ENCODE measurements around the gene SLC22A23.

SLC22A23 gene

DNA sequence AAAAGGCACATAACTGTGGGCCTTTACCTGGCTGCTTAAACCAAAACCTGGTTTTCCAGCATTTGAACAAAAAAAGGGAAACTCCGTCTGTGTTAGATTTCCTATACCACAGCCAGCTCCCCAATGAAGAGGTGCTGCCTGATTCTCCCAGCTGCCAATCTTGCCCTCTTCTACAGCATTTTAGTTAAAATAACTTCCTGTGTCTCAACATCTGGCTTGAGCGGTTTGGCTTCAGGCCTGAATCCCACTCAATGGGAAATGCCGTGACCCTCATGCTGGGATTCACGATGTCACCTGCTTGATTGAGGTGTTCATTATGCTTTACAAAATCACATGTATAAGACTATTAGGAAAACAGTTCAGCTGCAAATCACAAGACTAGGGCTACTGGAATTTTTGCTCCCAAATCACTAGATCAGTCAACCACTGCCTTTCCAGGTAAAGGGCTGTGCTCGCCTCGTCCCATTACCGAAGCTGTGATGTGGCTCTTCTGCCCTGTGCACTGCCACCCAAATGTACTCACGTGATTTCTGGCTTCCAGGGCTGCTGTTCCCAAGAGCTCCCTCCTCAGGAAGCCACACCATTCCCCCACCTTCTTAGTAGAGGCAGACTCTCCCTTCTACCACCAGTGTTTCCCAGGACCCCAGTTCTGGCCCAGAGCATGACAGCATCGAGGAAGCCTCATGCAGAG, 103.5 kb downstream of the SLC22A23 start:
- DNase-seq (ENCODE audit: low read depth in 2 of 2) = no peak

DNA sequence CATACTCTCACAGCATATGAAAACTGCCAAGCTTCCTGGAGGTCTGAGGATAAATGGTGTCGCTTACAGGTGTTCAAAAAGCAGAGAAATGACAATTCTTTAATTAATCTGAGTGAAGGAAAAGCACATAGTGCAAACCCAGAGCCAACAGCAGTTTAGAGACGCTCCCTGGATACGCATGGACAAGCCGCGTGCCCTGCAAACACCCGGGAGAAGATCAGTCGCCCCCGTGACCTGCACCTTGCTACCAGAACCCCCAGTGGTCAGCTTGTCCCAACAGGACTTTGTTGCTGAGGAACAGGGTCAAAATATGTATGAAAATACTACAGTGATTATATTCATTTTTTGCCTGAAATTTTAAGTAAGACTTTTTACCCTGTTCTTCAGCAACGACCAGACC, 104.2 kb downstream of the SLC22A23 start:
- DNase-seq (ENCODE audit: low read depth in 2 of 2) = no peak

DNA sequence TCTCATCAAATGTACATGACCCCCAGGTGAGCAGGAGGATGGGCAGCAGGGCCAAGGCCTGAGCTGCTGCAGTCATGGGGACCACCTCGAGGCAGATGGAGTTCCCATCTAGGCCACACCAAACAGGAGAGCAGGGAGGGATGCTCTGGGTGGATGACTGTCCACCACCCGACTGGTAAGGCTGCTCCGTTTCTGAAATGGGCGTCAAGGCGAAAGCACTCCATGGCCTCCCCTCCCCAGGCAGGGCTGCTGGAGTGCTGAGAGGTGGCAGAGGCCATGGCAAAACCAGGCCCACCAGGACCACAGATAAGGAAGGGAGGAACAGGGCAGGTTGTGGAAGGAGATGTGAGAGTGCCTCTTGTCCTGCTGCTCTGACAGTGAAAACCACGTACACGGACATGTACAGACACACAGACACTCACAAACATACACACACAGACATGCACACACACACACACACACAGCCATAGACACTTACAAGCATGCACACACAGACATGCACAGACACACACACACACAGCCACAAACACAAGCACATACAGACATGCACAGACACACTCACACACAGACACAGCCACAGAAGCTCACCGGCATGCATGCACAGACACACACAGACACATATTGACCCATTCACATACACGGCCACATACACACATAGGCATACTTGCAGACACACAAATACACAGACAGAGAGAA, 104.9 kb downstream of the SLC22A23 start:
- no peak for DNase-seq (ENCODE audit: low read depth in 2 of 2)

DNA sequence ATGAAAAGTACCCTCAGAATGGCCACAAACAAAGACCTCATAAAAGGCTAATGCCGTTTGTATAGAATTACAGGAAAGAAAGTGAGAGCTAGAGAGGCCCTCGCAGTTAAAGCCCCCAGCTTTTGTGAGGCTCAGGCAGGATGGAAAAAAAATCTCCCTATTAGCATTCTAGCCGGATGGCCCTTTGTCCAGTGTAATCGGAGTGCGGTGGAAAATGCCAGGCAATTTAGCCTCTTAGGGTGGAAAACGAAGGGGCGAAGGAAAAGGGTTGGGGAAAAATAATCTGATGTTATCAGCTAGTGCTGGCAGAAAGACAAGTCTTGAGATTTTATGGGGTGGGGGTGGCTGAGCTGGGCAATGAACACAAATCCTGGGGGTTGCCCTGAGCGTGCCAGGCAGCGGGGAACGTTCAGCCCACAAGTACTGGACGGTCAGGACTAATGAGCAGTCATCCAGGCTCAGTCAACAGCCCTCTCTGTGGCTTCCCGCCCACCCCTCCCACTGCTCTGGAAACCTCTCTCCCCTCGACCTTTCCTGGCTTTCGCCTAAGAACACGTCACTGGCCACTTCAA, 105.7 kb downstream of the SLC22A23 start:
- no peak for DNase-seq (ENCODE audit: low read depth in 2 of 2)

DNA sequence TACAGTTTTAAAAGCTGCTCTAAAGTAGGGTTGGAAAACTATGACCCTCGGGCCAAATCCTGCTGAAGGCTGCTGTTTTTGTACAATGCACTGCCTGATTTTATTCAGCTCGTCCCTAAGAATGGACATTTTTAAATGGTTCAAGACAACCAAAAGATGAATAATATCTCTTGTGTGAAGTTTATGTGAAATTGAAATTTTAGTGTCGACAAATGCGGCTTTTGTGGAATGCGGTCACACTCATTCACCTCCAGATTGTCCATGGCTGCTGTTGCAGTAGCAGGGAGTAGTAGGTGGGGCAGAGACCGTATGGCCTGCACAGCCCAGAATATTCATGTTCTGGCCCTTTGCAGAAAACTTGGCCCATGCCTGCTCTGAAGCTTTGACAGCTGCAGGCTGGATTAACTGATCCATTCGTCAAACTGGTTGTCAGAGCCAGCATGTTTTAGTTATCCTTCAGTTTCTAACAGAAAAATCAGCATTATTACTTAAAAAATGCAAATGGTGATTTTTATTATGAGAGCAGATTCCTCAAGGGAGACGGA, 106.5 kb downstream of the SLC22A23 start:
- DNase-seq (ENCODE audit: low read depth in 2 of 2) = no peak

DNA sequence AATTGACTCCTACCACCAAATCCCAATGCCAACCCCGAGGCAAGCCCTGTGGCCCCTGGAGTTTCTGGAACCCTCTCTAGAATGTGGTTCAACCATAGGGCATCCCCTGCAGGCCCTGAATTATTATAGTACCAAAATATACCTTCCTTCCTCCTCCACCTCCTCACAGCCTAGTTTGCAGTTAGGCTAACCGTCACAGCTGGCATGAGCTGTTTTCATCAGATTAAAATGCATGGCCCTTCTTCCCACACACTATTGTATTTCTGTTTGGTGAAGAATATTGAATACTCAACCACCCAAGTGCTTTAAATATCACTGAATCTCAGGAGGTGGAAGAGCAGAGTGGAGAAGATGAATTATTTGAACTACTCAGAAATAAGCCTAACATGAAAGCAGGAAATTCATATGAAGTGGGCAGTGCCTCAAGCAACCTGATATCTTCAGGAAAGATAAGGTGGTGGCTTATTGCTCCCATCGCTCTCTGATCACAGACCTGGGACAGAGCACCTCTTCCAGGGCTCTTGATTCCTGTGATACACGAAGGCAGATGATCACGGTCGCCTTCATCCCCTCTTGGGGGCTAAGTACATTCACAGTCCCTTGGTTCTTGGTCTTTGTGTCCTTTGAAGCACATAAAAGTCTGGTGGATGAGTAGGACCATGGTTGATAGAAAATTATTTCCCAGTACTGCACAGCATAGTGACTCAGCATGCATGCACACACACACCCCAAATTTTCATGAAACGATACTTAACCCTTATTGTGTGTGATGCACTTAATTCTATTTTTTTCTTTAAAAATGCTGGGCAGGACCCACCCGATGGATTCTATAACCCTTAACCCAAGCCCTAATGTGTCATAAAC, 107.2 kb downstream of the SLC22A23 start:
- DNase-seq (ENCODE audit: low read depth in 2 of 2) = no peak

DNA sequence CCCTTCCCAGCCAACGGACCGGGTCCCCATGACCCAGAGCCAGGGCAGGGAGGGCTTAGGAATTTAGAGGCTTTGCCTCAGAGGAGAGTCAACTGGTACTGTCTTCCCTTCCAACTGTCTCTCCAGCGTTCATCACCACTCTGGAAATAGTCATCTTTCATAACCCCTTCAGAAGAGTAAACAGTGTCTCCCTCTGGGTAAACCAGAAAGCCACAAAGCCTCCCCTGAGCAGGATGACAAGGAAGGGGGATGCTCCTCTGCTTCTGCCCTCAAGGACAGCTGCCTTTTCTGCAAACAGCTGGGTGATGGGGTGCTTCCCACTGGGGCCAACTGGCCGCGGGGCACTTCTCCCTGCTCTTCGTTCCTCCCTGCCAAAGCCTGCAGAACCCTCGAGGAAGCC, 108.0 kb downstream of the SLC22A23 start:
- DNase-seq (ENCODE audit: low read depth in 2 of 2) = no peak

DNA sequence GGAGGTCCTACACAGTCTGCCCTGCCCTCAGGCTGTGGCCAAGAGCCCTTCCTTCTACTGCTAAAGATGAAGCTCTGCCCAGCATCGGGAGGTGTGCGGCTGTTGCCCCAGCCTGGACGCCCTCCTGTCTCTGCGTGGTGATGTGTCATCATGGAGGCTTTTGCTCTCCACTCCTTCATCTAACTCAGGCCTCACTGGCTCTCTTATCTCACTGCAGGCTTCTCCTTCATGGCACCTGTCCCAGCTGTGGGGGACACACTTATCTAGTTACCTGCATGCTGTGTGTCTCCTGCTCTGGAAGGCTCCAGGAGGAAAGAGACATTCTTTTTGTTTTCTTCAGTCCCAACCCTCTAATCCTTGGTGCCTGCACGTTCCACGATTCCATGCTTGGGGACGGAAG, 109.0 kb downstream of the SLC22A23 start:
- no peak for DNase-seq (ENCODE audit: low read depth in 2 of 2)

DNA sequence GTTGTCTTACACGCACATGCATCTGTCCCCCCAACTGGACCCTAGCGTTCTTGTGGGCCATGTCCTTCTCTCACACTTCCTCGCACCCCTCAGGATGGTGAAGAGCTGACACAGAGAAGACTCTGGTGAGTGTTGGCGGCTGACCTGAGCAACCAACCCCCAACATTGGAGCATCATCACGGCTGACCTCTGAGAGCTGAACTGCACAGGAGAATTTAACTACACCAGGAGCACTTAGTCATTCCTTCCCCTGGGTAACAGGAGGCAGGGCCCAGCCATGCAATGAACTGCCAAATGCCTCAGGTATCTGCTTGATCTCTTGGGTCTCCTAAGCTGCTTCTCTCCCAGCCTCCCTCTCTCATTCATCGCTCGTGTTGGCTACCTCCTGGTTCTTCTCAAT, 109.6 kb downstream of the SLC22A23 start:
- DNase-seq (ENCODE audit: low read depth in 2 of 2) = no peak

DNA sequence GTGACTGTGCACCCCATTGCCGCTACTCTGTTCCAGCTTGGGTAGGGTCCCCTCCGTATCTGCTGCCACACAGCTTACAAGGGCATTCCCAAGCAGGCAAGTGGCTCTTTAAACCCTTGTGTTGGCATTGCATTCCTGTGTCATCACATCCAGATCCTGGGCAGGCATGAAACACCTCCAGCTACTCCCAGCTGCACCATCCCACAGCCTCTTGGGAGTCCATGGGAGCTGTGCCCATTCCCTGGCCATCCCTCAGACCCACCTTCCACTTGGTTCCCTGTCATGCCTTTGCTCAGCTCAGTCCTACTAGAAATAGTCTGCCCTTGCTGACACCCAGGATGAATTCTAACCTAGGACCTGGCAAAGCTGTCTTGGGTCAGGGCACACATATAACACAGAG, 110.4 kb downstream of the SLC22A23 start:
- DNase-seq (ENCODE audit: low read depth in 2 of 2) = no peak

DNA sequence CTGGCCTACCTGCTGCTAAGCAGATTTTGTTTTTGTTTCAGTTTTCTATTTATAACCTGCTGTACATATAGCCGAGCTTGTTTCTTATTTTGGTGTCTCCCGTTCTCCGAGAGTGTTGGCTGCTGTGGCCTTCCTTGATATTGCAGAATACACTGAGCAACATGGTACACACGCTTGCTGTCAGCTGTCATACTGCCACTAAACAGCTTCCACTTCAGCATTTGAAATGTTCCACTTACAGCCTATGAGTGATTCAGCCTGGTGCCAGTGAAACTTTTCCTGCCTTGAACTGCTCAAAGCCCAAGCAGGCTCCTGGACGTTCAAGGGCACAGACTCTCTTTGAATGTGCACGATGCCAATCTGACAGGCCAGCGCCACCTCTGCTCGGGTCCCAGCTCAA, 111.0 kb downstream of the SLC22A23 start:
- DNase-seq (ENCODE audit: low read depth in 2 of 2) = no peak

DNA sequence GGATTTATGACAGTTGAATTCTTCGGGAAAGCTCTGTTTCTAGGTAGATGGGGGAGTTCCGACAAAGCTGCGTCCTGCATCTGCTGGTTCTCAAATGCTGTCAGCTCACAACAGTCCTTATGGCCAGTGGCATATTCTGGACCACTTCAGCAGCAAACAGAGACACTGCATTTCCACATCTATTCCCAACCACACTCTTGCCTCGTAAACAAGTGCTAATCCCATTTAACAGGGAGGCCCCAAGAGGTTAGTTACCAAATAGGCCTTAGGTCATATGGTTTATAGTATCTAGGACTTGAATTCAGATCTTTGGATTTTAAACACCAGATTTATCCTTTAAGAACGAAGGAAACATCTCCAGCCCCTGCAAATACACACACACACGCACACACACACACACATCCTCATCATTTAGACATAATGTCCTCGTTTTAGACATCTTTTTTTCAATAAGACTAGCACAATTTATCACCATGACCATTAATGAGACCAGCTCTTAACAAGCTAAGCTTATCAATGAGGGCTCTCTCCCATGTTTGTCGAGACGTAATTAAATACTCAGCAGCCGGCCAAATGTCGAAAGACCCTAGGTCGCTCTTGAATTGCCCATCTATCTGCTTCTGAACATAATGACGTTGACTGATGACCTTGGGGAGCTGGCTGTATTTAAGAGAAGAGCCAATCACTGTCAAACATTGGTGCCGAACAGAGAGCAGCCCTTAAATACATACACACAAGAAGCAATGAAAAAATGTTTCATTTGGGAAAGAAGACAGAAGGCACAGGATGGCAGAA, 113.6 kb downstream of the SLC22A23 start:
- no peak for DNase-seq (ENCODE audit: low read depth in 2 of 2)

DNA sequence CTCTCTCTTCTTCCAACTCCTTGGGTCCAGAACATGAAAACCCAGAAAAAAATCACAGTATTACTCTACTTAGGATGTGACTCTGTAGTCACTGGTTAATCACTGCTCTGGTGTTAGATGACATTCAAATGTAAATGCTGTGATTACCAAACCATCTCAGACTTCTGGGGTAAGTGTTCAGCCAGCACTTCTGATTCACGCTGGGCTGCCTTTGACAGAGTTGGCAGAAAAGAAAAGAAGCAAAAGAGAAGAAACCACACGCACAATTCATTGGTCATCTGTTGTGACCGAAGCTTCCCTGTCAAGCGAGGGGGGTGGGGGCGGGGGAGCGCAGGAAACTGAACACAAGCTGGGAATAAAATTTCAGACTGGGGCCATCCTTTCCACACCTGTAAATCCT, 115.4 kb downstream of the SLC22A23 start:
- DNase-seq (ENCODE audit: low read depth in 2 of 2) = no peak

DNA sequence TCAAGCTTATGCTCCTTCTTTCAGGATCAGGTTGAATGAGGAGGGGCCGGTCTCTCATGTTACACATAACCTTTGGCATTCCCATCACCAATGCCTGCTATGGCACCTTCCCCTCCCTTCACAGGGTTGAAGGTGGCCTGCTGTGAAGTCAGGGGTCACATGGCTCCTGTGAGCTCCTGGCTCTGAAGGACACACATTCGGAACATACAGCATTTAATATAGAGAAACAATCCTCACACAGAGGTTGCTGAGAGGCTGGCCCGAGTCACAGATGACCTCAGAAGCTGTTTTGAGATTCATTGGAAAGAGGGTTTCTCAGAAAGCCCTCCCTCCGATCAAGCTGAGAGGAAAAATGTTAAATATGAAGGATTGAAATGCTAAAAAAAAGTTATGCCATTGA, 116.0 kb downstream of the SLC22A23 start:
- no peak for DNase-seq (ENCODE audit: low read depth in 2 of 2)

DNA sequence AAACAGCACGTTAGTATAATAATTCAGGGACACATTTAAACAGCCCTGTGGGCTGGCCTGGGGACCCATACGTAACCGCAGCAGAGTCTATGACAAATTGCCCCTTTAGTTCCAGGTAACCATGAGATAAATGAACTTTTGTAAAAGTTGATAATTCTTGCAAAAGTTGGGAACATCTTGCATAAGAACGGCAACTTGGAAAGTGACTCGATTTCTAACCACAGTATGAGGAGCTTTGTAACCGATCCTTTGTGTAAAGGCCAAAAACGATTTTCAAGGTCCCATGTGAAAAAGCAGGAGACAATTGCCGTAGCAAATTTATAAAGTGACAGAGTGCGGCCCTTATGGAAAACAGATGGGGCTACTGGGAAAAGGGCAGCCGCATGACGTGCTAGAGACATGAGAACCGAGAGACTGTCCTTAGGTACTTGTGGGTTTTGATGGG, 116.5 kb downstream of the SLC22A23 start:
- DNase-seq (ENCODE audit: low read depth in 2 of 2) = no peak

DNA sequence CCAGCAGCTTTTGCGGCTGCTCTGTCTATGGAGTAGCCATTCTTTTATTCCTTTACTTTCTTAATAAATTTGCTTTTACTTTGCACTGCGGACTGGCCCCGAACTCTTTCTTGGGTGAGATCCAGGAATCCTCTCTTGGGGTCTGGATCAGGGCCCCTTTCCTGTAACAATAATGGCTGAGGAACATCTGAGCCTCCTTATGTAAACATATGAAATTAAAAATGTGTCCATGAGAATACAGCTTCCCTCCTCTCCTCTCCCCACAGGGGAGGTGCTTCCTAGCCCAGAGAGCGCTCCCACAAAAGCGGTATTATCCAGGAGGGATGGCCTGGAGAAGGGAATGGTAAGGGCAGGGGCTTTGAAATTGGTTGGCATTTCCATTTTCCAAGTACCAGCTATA, 117.0 kb downstream of the SLC22A23 start:
- no peak for DNase-seq (ENCODE audit: low read depth in 2 of 2)

DNA sequence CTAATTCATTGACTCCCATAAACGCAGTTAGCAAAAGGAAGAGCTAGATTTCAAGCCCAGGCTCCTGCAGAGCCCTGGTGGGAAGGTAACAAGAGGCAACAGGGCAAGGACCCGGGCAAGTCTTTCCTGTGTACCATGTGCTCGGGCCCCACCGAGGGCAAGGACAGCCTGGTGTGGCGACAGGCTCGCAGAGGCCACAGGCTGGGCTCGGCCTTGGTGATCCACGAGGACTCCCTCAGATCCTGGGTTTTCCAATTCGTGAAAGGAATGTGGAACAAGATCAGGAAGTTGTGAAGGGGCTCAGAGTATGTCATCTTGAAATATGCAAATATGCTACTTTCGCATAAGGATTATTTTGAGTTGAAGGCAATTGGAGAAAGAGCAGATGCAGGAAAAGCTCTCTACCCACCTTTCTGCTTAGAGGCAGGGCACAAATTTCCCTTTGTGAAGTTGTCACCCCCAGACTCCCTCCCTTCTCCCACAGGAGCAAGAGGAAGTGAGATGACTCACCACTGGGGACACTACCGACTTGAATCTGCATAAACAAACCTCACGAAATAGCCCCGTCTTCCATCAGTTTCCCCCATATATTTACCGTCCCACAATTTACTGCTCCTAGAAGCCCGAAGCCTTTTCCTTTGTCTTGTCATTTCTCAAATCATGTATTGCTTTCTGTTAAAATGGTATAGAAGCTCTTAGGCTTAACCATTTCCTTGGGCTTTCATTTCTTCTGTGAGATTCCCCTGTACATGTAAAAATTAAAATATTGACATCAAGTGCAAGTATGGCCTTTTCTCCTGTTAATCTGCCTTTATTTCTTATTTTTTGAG, 119.1 kb downstream of the SLC22A23 start:
- DNase-seq (ENCODE audit: low read depth in 2 of 2) = no peak

DNA sequence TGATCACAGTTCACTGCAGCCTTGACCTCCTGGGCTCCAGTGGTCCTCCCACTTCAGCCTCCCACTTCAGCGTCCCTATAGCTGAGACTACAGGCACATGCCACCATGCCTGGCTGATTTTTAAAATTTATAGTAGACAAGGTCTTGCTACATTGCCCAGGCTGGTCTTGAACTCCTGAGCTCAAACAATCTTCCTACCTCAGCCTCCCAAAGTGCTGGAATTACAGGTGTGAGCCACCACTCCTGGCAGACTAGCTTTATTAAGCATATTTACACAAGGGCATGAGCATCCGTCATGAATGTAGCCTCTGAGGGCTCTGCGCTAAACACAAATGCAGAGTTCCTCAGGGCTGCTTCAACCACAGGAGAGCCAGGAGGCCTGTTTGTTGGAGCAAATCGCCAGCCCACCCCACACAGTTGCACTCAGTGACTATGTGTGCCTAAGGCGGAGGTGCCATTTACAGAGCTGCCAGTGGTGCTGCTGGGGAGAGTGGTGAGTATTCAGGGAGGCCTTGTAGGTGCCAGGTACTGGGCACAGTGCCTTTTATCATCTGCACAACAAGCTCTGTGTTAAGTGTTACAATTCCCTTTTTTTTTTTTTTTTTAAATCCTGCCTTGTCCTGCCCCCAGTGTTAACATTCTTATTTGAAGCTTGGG, 119.9 kb downstream of the SLC22A23 start:
- DNase-seq (ENCODE audit: low read depth in 2 of 2) = no peak

DNA sequence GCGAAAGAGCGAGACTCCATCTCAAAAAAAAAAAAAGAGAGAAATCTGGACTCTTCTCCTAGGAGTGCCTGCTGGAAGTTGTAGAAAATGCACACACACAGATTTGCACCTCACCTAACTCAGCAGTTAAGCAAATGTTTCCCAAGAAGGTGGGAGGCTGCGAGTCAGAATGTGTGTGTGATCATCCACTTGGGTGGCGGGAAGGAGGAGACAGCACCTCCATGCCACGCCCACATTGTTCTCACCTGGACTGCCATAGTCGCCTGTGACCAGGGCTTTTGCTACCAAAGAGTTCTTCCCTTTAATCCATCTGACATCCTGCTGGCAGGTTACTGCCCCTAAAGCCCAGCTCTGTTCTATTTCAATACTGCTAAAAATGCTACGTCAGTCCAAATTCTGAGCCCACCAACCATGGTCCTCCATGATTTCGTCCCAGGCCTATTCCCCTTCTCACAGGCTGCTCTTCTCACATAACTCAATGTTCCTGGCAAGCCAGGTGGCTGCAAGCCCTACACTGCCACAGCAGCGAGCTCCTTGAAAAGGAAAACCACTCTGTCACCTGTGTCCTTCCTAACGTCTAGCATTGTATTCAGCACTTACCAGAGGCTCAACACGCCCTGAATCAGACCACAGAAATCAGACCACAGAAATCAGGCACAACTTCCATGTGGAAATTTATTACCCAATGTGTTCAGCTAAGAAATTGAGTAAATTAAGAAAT, 120.6 kb downstream of the SLC22A23 start:
- no peak for DNase-seq (ENCODE audit: low read depth in 2 of 2)

Measured in stimulated activated CD4-positive, alpha-beta T cell treated with anti-CD3 and anti-CD28 coated beads, Interleukin-4, amount 100 ng/mL, for 48 hours (primary cell).